Mesodermal cell (in vitro differentiated cells): ENCODE results near the gene RPTOR.
"Not testable (repeated sequence)": the region's sequence is repeated elsewhere in the genome, so short reads cannot be mapped to it uniquely, and the experiment has no call there.

Source experiments
- H3K27ac ChIP-seq: 2 replicates; pipeline ENCODE4 v1.7.0; 2013; ENCODE audit warnings: mild to moderate bottlenecking, low read depth, low read length, moderate library complexity; ENCODE audit not compliant: severe bottlenecking
- H3K36me3 ChIP-seq: 2 replicates; pipeline ENCODE4 v1.7.1; 2013; ENCODE audit warnings: mild to moderate bottlenecking, low read length, moderate library complexity; ENCODE audit not compliant: control insufficient read depth, insufficient read depth
- H3K4me1 ChIP-seq: one replicate; pipeline ENCODE4 v1.7.1; 2013; ENCODE audit warnings: mild to moderate bottlenecking, low read length; ENCODE audit not compliant: insufficient read depth, control insufficient read depth, poor library complexity, severe bottlenecking
- H3K4me3 ChIP-seq: 2 replicates; pipeline ENCODE4 v1.7.0; 2013; ENCODE audit warnings: low read length, control low read depth, mild to moderate bottlenecking; ENCODE audit not compliant: insufficient read depth, poor library complexity, severe bottlenecking; ENCODE audit errors: extremely low read depth
- H3K9me3 ChIP-seq: 2 replicates; pipeline ENCODE4 v1.7.1; 2013; ENCODE audit warnings: mild to moderate bottlenecking, low read length, moderate library complexity; ENCODE audit not compliant: control insufficient read depth
- WGBS, 2 experiments: methylation state at CpG; one replicate each; pipeline ENCODE4 v1.1.5; 2013; ENCODE audit warnings: missing lambda C conversion rate in 2 of 2; ENCODE audit not compliant: insufficient coverage in 2 of 2; 5-methylcytosine and 5-hydroxymethylcytosine counted together

RPTOR gene

DNA sequence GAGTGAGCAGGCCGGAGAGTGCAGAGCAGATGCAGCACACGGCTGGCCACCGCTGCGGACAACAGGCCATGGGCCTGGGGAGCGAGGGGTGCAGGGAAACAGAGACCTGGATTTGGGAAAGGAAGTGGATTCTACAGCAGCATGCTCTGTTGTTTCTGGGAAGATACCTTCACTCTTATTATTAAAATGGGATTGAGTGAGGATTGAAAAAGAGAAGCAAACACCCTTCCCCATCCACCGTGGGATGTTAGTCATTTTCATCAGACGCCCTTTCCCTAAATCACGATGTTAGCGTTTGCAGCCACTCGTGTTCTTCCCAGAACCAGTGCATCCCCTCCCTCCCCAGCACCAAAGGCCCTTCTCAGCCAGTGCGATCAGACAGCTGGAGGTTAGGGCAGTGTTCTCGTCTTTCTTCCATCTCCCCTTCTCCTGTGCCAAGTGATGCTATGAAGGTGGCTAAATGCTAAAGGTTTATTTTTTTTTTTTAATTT is 250.5 kb downstream of the RPTOR start:
- Histone ChIP-seq H3K4me3 (no peak overlapping the region), H3K4me1 (peaks cover 27% of the 10 kb centered on the region), H3K36me3 (peaks cover 27% of the 10 kb centered on the region), H3K27ac (no peak overlapping the region), H3K9me3 (peaks cover 6% of the 10 kb centered on the region)
- WGBS, 2 experiments: 92 to 95% methylated on average over 8 to 9 of the region's 12 CpGs

- Histone ChIP-seq H3K27ac (no peak overlapping the region), H3K4me1 (peaks cover 21% of the 10 kb centered on the region), H3K4me3 (no peak overlapping the region), H3K36me3 (peaks cover 27% of the 10 kb centered on the region), H3K9me3 (peaks cover 6% of the 10 kb centered on the region)
- WGBS, 2 experiments: 89 to 92% methylated on average over 14 of the region's 14 CpGs
Measured at GRCh38 chr17:80795754-80796153, 251.1 kb downstream of the RPTOR start.

DNA sequence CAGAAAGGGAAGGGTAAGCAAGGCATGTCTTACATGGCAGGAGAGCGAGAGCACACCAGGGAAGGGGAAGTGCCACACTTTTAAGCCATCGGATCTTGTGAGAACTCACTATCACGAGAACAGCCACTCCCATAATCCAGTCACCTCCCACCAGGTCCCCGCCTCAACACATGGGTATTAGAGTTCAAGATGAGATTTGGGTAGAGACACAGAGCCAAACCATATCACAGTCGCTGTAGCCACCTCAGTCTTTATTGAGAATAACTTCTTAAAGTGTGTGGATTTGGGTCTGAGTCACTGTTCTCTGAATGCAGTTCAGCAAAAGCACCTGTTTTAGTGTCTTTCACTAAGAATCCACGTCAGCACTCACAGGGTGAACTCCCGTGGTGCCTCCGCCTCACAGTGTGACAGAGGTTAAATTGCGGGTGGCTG is 251.8 kb downstream of the RPTOR start:
- H3K9me3 ChIP-seq: peaks cover 6% of the 10 kb centered on the region
- peaks cover 27% of the 10 kb centered on the region for H3K36me3 ChIP-seq
- H3K4me1 ChIP-seq: peaks cover 14% of the 10 kb centered on the region
- no peak overlapping the region for H3K27ac ChIP-seq
- H3K4me3 ChIP-seq: no peak overlapping the region
- WGBS, 2 experiments: 81% methylated on average over 3 of the region's 9 CpGs; no CpG with 5 or more reads in 1 of the 2 experiments

- 93% methylated on average over 2 of the region's 5 CpGs; no CpG with 5 or more reads in 1 of the 2 experiments for WGBS, 2 experiments
- peaks cover 27% of the 10 kb centered on the region for H3K36me3 ChIP-seq
- not testable (repeated sequence) for H3K27ac ChIP-seq, H3K4me3 ChIP-seq, H3K4me1 ChIP-seq, H3K9me3 ChIP-seq
Measured at GRCh38 chr17:80797222-80797621, 252.6 kb downstream of the RPTOR start.

DNA sequence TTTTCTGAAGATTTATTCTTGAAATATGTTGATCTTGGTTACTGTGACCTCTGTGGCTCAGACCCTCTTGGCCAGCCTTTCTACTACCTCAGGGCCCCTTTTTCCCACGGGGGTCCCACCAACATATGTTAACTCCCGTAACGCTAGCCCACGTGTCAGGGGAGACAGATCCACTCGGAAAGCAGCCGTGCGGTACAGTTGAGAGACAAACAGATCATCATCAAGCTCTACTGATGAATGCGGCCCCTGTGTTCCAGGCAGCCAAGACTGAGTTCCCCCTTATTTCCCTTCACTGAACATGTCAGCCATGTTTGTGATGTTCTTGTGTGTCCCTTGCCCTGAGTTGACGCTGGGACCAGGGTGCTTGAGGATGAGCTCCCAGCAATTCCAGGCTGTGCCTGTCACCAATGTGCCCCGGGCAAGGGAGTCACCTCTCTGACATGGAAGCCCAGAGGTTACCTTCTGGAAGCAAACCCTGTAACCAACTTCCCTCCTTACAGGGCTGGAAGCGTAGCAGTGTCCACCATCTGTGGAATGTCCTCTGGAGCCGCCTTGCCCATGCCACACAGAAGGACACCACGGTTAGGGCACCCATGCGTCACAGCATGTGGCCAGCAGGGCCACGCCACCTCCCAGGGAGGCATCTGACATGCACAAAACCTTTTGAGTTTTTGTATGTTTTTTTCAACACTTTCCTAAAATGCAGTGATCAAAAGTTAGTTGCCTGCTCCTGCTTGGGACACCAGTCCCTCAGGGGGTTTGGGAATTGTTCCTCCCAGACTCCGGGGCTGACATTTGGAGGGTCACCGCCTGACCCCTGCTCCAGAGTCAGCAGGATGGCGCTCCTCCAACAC is 253.3 kb downstream of the RPTOR start:
- no peak overlapping the region for H3K4me3 ChIP-seq
- WGBS, 2 experiments: 93 to 98% methylated on average over 14 to 16 of the region's 18 CpGs

DNA sequence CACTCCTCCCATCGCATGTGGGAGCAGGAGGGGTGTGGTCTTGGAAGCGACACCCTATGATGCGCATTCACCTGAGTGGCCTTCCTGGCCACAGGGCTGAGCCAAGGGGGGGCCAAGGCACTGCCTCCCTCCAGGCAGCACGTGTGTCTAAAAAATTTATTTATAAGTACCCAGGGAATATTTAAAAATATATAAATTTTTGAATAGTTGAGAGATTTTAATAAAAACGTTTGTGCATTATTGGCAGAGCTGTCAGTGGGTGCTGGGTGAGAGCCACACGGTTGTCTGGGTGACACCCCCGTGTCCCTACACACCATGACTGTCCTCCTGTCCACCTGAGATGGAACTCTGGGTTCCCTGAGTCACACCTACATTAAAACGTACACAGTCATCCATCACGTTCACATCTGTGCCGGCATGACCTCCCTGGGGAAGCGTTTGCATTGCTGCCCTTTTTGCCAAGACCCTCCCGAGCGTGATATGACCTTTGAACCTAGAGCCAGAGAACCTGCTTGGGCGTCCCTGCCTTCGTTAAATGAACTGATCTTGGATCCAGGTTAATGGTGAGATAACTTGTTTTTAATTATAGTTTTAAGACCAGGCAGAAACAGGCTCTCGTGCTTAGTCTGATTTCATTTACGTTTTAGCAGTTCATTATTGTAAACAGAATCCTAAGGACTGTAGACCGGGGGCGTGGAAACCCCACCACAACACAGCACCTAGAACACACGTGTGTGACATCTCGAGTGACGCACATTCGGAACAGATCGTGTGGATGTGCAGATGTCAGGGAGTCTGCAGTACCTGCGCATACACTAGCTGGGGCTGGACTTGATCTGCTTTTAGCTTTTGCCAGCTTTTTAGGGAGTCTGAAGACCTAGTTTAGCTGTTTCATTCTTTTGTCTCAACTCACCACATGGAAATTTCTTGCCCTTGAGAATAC is 254.2 kb downstream of the RPTOR start:
- Histone ChIP-seq H3K4me1 (peaks cover 3% of the 10 kb centered on the region), H3K36me3 (peaks cover 23% of the 10 kb centered on the region), H3K9me3 (peaks cover 6% of the 10 kb centered on the region), H3K4me3 (no peak overlapping the region), H3K27ac (no peak overlapping the region)
- 93 to 95% methylated on average over 14 to 18 of the region's 25 CpGs for WGBS, 2 experiments

More for the DNA sequence above, 253.3 kb downstream of the RPTOR start:
- Histone ChIP-seq H3K27ac (no peak overlapping the region), H3K36me3 (peaks cover 28% of the 10 kb centered on the region), H3K4me1 (peaks cover 3% of the 10 kb centered on the region), H3K9me3 (peaks cover 6% of the 10 kb centered on the region)

DNA sequence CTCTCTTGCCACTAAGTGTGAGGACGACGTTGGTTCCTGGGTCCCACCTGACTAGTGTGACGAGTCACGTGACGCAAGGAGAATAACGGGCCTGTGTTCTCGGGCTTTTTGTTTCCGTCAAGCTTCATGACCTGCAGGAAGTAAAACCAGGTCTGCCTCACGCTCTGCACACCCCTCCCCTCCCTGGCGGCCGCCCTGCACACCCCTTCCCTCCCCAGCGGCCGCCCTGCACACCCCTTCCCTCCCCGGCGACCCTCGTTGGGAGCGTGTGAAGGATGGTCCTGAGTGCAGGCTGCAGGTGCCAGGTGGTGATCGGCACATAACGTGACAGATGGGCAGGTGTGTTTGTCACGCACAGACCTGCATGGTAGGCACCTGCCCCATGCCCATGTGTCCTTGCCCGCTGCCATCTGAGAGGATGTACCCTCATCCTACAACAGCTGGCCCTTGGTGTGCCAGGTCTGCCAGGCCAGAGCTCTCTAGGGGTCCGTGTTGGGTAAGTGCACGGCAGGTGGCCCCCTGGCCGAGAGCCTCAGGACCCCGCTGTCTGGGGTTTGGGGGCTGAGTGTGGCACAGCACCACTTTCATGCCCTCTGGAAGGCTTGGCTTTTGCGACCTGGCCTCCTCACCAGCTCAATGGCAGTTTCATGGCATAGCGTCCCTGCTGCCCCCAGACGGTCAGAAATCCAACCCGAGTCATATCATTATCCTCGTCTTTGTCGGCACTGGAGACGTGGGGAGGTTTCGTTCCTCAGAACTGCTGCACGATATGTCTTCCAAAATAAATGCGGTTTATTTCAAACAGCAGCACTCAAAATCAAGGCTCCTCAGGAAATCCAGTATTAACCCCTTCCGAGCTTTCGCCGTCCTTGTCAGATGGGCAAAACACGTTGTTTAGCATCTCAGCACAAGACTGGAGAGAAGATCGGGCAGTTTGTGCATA is 255.2 kb downstream of the RPTOR start:
- peaks cover 3% of the 10 kb centered on the region for H3K4me1 ChIP-seq
- WGBS, 2 experiments: 92 to 96% methylated on average over 34 to 36 of the region's 40 CpGs

GRCh38 chr17:80800481-80801391 is 256.1 kb downstream of the RPTOR start:
- peaks cover 6% of the 10 kb centered on the region for H3K9me3 ChIP-seq
- H3K4me3 ChIP-seq: no peak overlapping the region
- peaks cover 21% of the 10 kb centered on the region for H3K36me3 ChIP-seq
- H3K27ac ChIP-seq: no peak overlapping the region
- peaks cover 3% of the 10 kb centered on the region for H3K4me1 ChIP-seq
- WGBS, 2 experiments: 90% methylated on average over 14 to 15 of the region's 18 CpGs

More for the DNA sequence above, 255.2 kb downstream of the RPTOR start:
- H3K27ac ChIP-seq: no peak overlapping the region
- H3K4me3 ChIP-seq: no peak overlapping the region
- H3K9me3 ChIP-seq: peaks cover 6% of the 10 kb centered on the region
- H3K36me3 ChIP-seq: peaks cover 22% of the 10 kb centered on the region
